ENCODE measurements around the gene HLCS.

Gene HLCS

GRCh38 chr21:36701756-36702621, 264.5 kb downstream of the HLCS start:
- no peak for DNase-seq (ENCODE audit: low read depth)

- DNase-seq (ENCODE audit: low read depth) = no peak
Observed at GRCh38 chr21:36700971-36701755, 265.3 kb downstream of the HLCS start.

All from activated T-cell treated with anti-CD3 and anti-CD28 coated beads for 48 hours (primary cell).